SK-N-SH treated with all-trans-retinoic acid at 6 μM for 48 hours (cell line): Measurements from ENCODE around the gene FN1.

ENCODE experiments used
- ARNTL ChIP-seq: fragments of 450-650 bp; formaldehyde crosslinking; IDR thresholded peaks from 2 replicates; pipeline ENCODE4 v1.5.0; 2020; ENCODE audit warnings: low read depth, mild to moderate bottlenecking, moderate library complexity, borderline replicate concordance
- BACH2 ChIP-seq: fragments of 250-450 bp; sonication (Bioruptor Pico); IDR thresholded peaks from 2 replicates; pipeline ENCODE4 v1.9.0; 2021; ENCODE audit warnings: mild to moderate bottlenecking, borderline replicate concordance
- CSRNP3 ChIP-seq: fragments of 250-450 bp; sonication (Bioruptor Pico); IDR thresholded peaks from 2 replicates; pipeline ENCODE4 v1.5.1; 2021; ENCODE audit warnings: mild to moderate bottlenecking, moderate library complexity
- ESRRG ChIP-seq: fragments of 250-450 bp; sonication (Bioruptor Pico); IDR thresholded peaks from 2 replicates; pipeline ENCODE4 v1.6.1; 2021; ENCODE audit warnings: mild to moderate bottlenecking
- GLIS3 ChIP-seq: fragments of 250-450 bp; sonication (Bioruptor Pico); IDR thresholded peaks from 2 replicates; pipeline ENCODE4 v1.5.0; 2020; ENCODE audit warnings: mild to moderate bottlenecking, moderate library complexity
- OSR1 ChIP-seq: fragments of 250-450 bp; sonication (Bioruptor Pico); IDR thresholded peaks from 2 replicates; pipeline ENCODE4 v1.8.0; 2022; ENCODE audit warnings: moderate library complexity, mild to moderate bottlenecking, inconsistent platforms
- PATZ1 ChIP-seq: fragments of 250-450 bp; sonication (Bioruptor Pico); IDR thresholded peaks from 2 replicates; pipeline ENCODE4 v1.8.0; 2020; ENCODE audit warnings: mild to moderate bottlenecking, moderate library complexity, borderline replicate concordance
- RARB ChIP-seq: fragments of 250-450 bp; sonication (Bioruptor Pico); IDR thresholded peaks from 2 replicates; pipeline ENCODE4 v1.8.0; 2021; ENCODE audit warnings: mild to moderate bottlenecking, moderate library complexity
- SNAI2 ChIP-seq: fragments of 250-450 bp; sonication (Bioruptor Pico); IDR thresholded peaks from 2 replicates; pipeline ENCODE4 v1.5.0; 2020; ENCODE audit warnings: mild to moderate bottlenecking, moderate library complexity
- TCF4 ChIP-seq: fragments of 250-450 bp; sonication (Bioruptor Pico); IDR thresholded peaks from 2 replicates; pipeline ENCODE4 v1.8.0; 2021; ENCODE audit warnings: mild to moderate bottlenecking, moderate library complexity, borderline replicate concordance
- ZC3H10 ChIP-seq: fragments of 250-450 bp; sonication (Bioruptor Pico); IDR thresholded peaks from 2 replicates; pipeline ENCODE4 v1.5.1; 2021; ENCODE audit warnings: mild to moderate bottlenecking, moderate library complexity
- ZFP3 ChIP-seq: fragments of 250-450 bp; sonication (Bioruptor Pico); IDR thresholded peaks from 2 replicates; pipeline ENCODE4 v1.5.0; 2020; ENCODE audit warnings: mild to moderate bottlenecking, moderate library complexity
- ZFP30 ChIP-seq: fragments of 450-650 bp; formaldehyde crosslinking; IDR thresholded peaks from 2 replicates; pipeline ENCODE4 v1.5.0; 2022; ENCODE audit warnings: mild to moderate bottlenecking, moderate library complexity
- ZNF70 ChIP-seq: fragments of 450-650 bp; formaldehyde crosslinking; IDR thresholded peaks from 2 replicates; pipeline ENCODE4 v1.5.0; 2020; ENCODE audit warnings: mild to moderate bottlenecking, moderate library complexity

- TF ChIP-seq TCF4 (CRISPR knock-in tag), result no peak
- no peak for TF ChIP-seq ZFP3 (CRISPR knock-in tag)
- TF ChIP-seq ESRRG (CRISPR knock-in tag), result no peak
- TF ChIP-seq CSRNP3 (CRISPR knock-in tag), result no peak
- no peak for TF ChIP-seq SNAI2 (CRISPR knock-in tag)
- no peak for TF ChIP-seq ZNF70
- no peak for TF ChIP-seq GLIS3 (CRISPR knock-in tag)
- no peak for TF ChIP-seq PATZ1 (CRISPR knock-in tag)
- TF ChIP-seq ZFP30 (CRISPR knock-in tag), result no peak
- no peak for TF ChIP-seq OSR1 (CRISPR knock-in tag)
- TF ChIP-seq BACH2 (CRISPR knock-in tag), result no peak
- no peak for TF ChIP-seq ARNTL (CRISPR knock-in tag)
- TF ChIP-seq RARB, result no peak
- TF ChIP-seq ZC3H10, result no peak
Observed at GRCh38 chr2:215356334-215356947, 79.4 kb downstream of the FN1 start.
